Measurements from ENCODE around the gene RPL10.

Gene RPL10

GRCh38 chrX:154430916-154431315, 32.7 kb downstream of the RPL10 start:
- no peak for DNase-seq (ENCODE audit: low read depth)

- no peak for DNase-seq (ENCODE audit: low read depth)
Observed at GRCh38 chrX:154431341-154431740, 33.2 kb downstream of the RPL10 start.

- no peak for DNase-seq (ENCODE audit: low read depth)
Observed at GRCh38 chrX:154432210-154432609, 34.0 kb downstream of the RPL10 start.

GRCh38 chrX:154433605-154434004, 35.4 kb downstream of the RPL10 start:
- no peak for DNase-seq (ENCODE audit: low read depth)

- no peak for DNase-seq (ENCODE audit: low read depth)
Observed at GRCh38 chrX:154434394-154435168, 36.4 kb downstream of the RPL10 start.

GRCh38 chrX:154435171-154435733, 37.1 kb downstream of the RPL10 start:
- DNase-seq (ENCODE audit: low read depth), result no peak

GRCh38 chrX:154436374-154436982, 38.3 kb downstream of the RPL10 start:
- no peak for DNase-seq (ENCODE audit: low read depth)

GRCh38 chrX:154436983-154437752, 39.0 kb downstream of the RPL10 start, which contains the start of gene GDI1:
GDI1 (plus strand) TSS chrX:154437154; CDS start chrX:154437255, 101 bp downstream.
- no peak for DNase-seq (ENCODE audit: low read depth)

- DNase-seq (ENCODE audit: low read depth), result no peak
Observed at GRCh38 chrX:154437971-154438893, 40.1 kb downstream of the RPL10 start.

- DNase-seq (ENCODE audit: low read depth), result no peak
Observed at GRCh38 chrX:154439841-154440240, 41.7 kb downstream of the RPL10 start.

GRCh38 chrX:154440623-154441357, 42.6 kb downstream of the RPL10 start:
- DNase-seq (ENCODE audit: low read depth), result no peak

- no peak for DNase-seq (ENCODE audit: low read depth)
Observed at GRCh38 chrX:154441564-154441963, 43.4 kb downstream of the RPL10 start.

GRCh38 chrX:154441984-154442707, 44.0 kb downstream of the RPL10 start:
- no peak for DNase-seq (ENCODE audit: low read depth)

- DNase-seq (ENCODE audit: low read depth), result no peak
Observed at GRCh38 chrX:154443479-154443910, 45.3 kb downstream of the RPL10 start.

GRCh38 chrX:154443992-154444754, 46.0 kb downstream of the RPL10 start, which contains the start of gene FAM50A:
FAM50A (plus strand) TSS chrX:154444141; CDS start chrX:154444236, 95 bp downstream.
- DNase-seq (ENCODE audit: low read depth), result peak; percentile 42

- no peak for DNase-seq (ENCODE audit: low read depth)
Observed at GRCh38 chrX:154444755-154445246, 46.6 kb downstream of the RPL10 start.

GRCh38 chrX:154445776-154446175, 47.6 kb downstream of the RPL10 start:
- DNase-seq (ENCODE audit: low read depth), result no peak

GRCh38 chrX:154446430-154446829, 48.3 kb downstream of the RPL10 start:
- DNase-seq (ENCODE audit: low read depth), result no peak

- no peak for DNase-seq (ENCODE audit: low read depth)
Observed at GRCh38 chrX:154448484-154448883, 50.3 kb downstream of the RPL10 start.

Measured in stimulated activated CD8-positive, alpha-beta memory T cell treated with anti-CD3 and anti-CD28 coated beads, Interleukin-15, amount 100 ng/mL, for 24 hours (primary cell).